Esophagus muscularis mucosa (tissue), 4 donors: ENCODE results near the gene CCND2. TPM values are rescaled to one million over a fixed set of nuclear protein-coding genes. Genes with fewer than 3 reads are reported as not detected.
A peak's percentile ranks its signal among the peaks of the same experiment; 100 is the strongest.

ENCODE experiments used
- DNase-seq: peaks from one replicate; pipeline ENCODE4 v3.0.0-alpha.2; 2017; ENCODE audit errors: extremely low spot score
- H3K27ac ChIP-seq, 4 donors: fragments of 200-600 bp; sonication (generic); replicated peaks in 1 of 4; 1 replicate in 3 of 4; 2 replicates in 1 of 4; pipeline ENCODE4 v1.5.1; 2016 to 2019; ENCODE audit warnings: mild to moderate bottlenecking in 1 of 4
- H3K27me3 ChIP-seq, 4 donors: fragments of 200-600 bp; sonication (generic); one replicate each; pipeline versions ENCODE4 v1.5.1 to v1.6.0; 2016 to 2019
- H3K36me3 ChIP-seq, 4 donors: fragments of 200-600 bp; sonication (generic); one replicate each; pipeline ENCODE4 v1.5.1; 2016 to 2019
- H3K4me1 ChIP-seq, 4 donors: fragments of 200-600 bp; sonication (generic); one replicate each; pipeline ENCODE4 v1.5.1; 2016 to 2019
- H3K4me3 ChIP-seq, 4 donors: fragments of 200-600 bp; sonication (generic); 1 replicate in 2 of 4; 2 replicates in 2 of 4; pipeline ENCODE4 v1.5.1; 2016 to 2019; ENCODE audit warnings: mild to moderate bottlenecking in 4 of 4, moderate library complexity in 1 of 4
- H3K9me3 ChIP-seq, 4 donors: fragments of 200-600 bp; sonication (generic); 1 replicate in 3 of 4; 2 replicates in 1 of 4; pipeline ENCODE4 v1.5.1; 2016 to 2019
- EP300 ChIP-seq: sonication (generic); formaldehyde crosslinking; IDR thresholded peaks from one replicate; pipeline ENCODE4 v1.6.1; 2017; ENCODE audit warnings: antibody characterized with exemption
- POLR2A ChIP-seq: fragments of 450-650 bp; IDR thresholded peaks from one replicate; pipeline ENCODE4 v1.6.1; 2017; ENCODE audit warnings: antibody characterized with exemption, moderate library complexity, mild to moderate bottlenecking, low read depth
- POLR2AphosphoS5 ChIP-seq, 2 donors: sonication (generic); formaldehyde crosslinking; IDR thresholded peaks; one replicate each; pipeline ENCODE4 v1.6.1; 2017; ENCODE audit warnings: antibody characterized with exemption in 2 of 2
- WGBS: methylation state at CpG from one replicate; pipeline ENCODE4 v1.1.5; 2018; 5-methylcytosine and 5-hydroxymethylcytosine counted together
- intact Hi-C: fragments of 100-400 bp; cut with DNase I; formaldehyde crosslinking; loops from one replicate; pipeline ENCODE4 v1.15.1; 2023
- total RNA-seq, 4 donors: library from RNA; depleted of rRNA; stranded (reverse); fragments of >200 nt; gene quantifications; one replicate each; pipeline versions ENCODE4 v1.1.0 to v1.2.1, GENCODE V29; 2016
- TF ChIP-seq, protein P1 (sequence below), 3 experiments: fragments of 200-600 bp in 2 of 3; fragments of 450-650 bp in 1 of 3; sonication (generic) in 2 of 3; IDR thresholded peaks; one replicate each; pipeline ENCODE4 v1.5.1; 2017 to 2019; ENCODE audit warnings: antibody characterized with exemption in 3 of 3, mild to moderate bottlenecking in 2 of 3, moderate library complexity in 1 of 3

Gene CCND2
- total RNA-seq, 4 donors from 2014 or later = 101 to 122 (median 111) TPM

DNA sequence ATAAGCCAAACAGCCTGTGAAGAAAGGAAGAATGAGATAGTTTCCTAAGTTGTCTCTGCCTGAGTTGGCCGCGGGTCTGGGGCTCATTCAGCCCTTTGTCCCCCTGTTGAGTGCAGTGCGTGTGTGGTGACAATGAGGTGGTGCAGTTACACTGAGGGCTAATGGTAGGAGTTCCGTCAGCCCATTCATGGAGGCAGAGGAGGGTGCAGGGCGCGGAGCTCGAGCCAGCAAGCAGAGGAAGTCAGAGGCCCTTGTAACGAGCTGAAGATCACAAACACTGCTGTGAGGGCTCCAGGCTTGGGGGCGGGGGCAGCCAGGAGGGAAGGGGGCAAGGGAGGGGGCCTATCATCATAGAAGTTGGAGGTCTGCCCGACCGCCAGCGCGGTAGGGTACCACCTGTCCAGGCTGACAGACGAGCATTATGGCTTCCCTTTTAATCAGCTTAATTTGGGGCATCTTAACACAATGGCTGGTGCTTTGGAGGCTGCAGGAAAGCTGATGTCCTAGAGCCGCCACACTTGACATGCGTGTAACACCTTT lies 20.5 kb downstream of the CCND2 start:
- Histone ChIP-seq H3K36me3 (peaks cover 10 to 64% (median 23%) of the 10 kb centered on the region in 4 donors), H3K4me3 (no peak overlapping the region), H3K9me3 (no peaks in the 10 kb centered on the region), H3K27me3 (no peaks in the 10 kb centered on the region), H3K27ac (peak overlapping the region; percentile 36 to 60 (median 46)), H3K4me1 (peaks cover 49 to 76% (median 59%) of the 10 kb centered on the region in 4 donors)
- 62% methylated on average over 15 of the region's 16 CpGs for WGBS
- intact Hi-C loops = no loop called here
- TF ChIP-seq, protein P1, sequence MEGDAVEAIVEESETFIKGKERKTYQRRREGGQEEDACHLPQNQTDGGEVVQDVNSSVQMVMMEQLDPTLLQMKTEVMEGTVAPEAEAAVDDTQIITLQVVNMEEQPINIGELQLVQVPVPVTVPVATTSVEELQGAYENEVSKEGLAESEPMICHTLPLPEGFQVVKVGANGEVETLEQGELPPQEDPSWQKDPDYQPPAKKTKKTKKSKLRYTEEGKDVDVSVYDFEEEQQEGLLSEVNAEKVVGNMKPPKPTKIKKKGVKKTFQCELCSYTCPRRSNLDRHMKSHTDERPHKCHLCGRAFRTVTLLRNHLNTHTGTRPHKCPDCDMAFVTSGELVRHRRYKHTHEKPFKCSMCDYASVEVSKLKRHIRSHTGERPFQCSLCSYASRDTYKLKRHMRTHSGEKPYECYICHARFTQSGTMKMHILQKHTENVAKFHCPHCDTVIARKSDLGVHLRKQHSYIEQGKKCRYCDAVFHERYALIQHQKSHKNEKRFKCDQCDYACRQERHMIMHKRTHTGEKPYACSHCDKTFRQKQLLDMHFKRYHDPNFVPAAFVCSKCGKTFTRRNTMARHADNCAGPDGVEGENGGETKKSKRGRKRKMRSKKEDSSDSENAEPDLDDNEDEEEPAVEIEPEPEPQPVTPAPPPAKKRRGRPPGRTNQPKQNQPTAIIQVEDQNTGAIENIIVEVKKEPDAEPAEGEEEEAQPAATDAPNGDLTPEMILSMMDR (IDR thresholded peaks at IDR 0.05) = no peak
- no peak for DNase-seq

DNA sequence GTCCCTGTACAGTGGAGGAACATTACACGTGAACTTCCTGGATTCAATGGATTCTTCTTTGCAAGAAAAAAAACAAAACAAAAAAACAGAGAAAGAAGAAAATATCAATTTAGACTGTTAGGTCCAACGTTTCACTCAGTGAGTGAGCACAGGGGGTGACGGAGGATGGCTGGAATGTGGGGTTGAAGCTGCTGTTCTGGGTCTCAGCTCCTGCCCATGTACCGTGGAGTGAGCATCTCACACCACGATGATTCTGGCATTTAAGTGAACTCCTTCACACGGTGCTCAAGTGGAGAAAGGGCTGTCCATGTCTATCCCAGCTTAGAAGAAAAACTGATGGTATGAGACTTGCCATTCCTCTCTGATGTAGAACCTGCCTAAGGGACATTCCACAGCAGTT lies 23.2 kb downstream of the CCND2 start:
- intact Hi-C loops = no loop called here
- peaks cover 38 to 55% (median 41%) of the 10 kb centered on the region in 4 donors for H3K4me1 ChIP-seq
- H3K9me3 ChIP-seq = no peaks in the 10 kb centered on the region
- WGBS = 57% methylated on average over 6 of the region's 6 CpGs
- no peaks in the 10 kb centered on the region for H3K27me3 ChIP-seq
- peak overlapping the region in 1 of 4 donors; percentile 10 for H3K27ac ChIP-seq
- H3K4me3 ChIP-seq = no peak overlapping the region
- DNase-seq = no peak
- no peak for TF ChIP-seq POLR2A
- TF ChIP-seq EP300 = no peak
- TF ChIP-seq POLR2AphosphoS5 (IDR thresholded peaks at IDR 0.05) = no peak
- TF ChIP-seq, protein P1 (IDR thresholded peaks at IDR 0.05) = no peak
- H3K36me3 ChIP-seq = peaks cover 14 to 61% (median 19%) of the 10 kb centered on the region in 4 donors

DNA sequence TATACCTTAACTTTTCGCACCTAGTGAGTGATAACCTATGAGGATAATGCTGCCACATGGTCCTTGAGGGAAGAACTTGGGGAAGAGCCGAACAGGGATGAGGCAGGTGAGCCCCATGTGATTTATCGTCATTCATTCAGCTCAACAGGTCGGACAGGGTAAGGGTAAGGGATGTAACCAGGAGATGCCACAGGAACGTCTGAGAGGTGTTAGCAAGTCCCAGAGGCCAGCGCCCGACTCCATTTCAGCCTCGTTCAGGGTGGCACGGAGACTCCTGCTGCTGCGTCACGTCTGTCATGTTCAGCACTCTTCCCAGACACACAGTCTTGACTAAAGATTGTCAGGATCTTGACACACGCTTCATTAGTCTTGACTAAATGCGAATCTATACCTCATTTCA lies 24.1 kb downstream of the CCND2 start:
- TF ChIP-seq, protein P1 (IDR thresholded peaks at IDR 0.05) = no peak
- no peak for TF ChIP-seq POLR2AphosphoS5 (IDR thresholded peaks at IDR 0.05)
- TF ChIP-seq EP300 = no peak
- TF ChIP-seq POLR2A = no peak

DNA sequence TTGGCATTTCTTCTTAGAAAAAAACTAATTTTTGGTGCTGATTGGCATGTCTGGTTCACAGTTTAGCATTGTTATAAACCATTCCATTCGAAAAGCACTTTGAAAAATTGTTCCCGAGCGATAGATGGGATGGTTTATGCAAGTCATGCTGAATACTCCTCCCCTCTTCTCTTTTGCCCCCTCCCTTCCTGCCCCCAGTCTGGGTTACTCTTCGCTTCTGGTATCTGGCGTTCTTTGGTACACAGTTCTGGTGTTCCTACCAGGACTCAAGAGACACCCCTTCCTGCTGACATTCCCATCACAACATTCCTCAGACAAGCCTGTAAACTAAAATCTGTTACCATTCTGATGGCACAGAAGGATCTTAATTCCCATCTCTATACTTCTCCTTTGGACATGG lies 27.3 kb downstream of the CCND2 start:
- Histone ChIP-seq H3K4me3 (no peak overlapping the region), H3K27me3 (no peaks in the 10 kb centered on the region), H3K9me3 (no peaks in the 10 kb centered on the region), H3K4me1 (peaks cover 29 to 49% (median 38%) of the 10 kb centered on the region in 4 donors), H3K27ac (peak overlapping the region in 2 of 4 donors; percentile 16 to 18), H3K36me3 (peaks cover 14 to 81% (median 28%) of the 10 kb centered on the region in 4 donors)
- DNase-seq = no peak
- TF ChIP-seq POLR2AphosphoS5 (IDR thresholded peaks at IDR 0.05) (no peak), POLR2A (no peak), EP300 (no peak)
- TF ChIP-seq, protein P1 (IDR thresholded peaks at IDR 0.05) = no peak
- intact Hi-C loops = no loop called here
- 75% methylated on average over 5 of the region's 5 CpGs for WGBS

More for the DNA sequence above, 24.1 kb downstream of the CCND2 start:
- Histone ChIP-seq H3K27ac (no peak overlapping the region), H3K36me3 (peaks cover 14 to 69% (median 27%) of the 10 kb centered on the region in 4 donors), H3K27me3 (no peaks in the 10 kb centered on the region), H3K4me3 (no peak overlapping the region), H3K9me3 (no peaks in the 10 kb centered on the region), H3K4me1 (peaks cover 34 to 55% (median 38%) of the 10 kb centered on the region in 4 donors)
- WGBS = 88% methylated on average over 13 of the region's 13 CpGs
- intact Hi-C loops = no loop called here
- DNase-seq = no peak

DNA sequence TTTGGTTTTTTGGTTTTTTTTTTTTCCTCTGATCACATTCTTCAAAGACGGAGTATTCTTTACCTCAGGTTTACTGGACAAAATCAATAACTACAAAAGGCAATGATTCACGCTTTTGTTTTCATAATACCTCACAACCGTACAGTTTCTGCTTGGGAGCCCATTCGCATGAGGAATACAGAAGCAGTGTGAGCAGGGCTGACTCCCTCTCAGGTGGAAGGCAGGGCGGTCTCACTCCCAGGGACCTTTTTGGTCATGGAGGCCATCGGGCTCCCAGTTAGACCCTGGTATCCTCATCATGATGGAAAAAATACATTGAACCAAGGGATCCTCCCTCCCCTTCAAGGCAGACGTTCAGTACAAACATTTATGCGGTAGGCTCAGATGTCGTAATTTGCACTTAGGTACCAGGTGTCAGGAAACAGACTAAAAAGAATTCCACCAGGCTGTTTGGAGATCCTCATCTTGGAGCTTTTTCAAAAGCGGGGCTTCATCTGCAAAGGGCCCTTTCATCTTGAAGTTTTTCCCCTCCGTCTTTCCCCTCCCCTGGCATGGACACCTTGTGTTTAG lies 28.5 kb downstream of the CCND2 start:
- TF ChIP-seq, protein P1 (IDR thresholded peaks at IDR 0.05) = no peak
- TF ChIP-seq POLR2AphosphoS5 (IDR thresholded peaks at IDR 0.05) (no peak), EP300 (no peak), POLR2A (no peak)
- intact Hi-C loops = no loop called here
- H3K4me1 ChIP-seq = peaks cover 28 to 39% (median 38%) of the 10 kb centered on the region in 4 donors
- H3K4me3 ChIP-seq = no peak overlapping the region
- H3K27ac ChIP-seq = peak overlapping the region in 1 of 4 donors; percentile 20
- peaks cover 14 to 73% (median 29%) of the 10 kb centered on the region in 4 donors for H3K36me3 ChIP-seq
- WGBS = 86% methylated on average over 10 of the region's 11 CpGs
- DNase-seq = no peak
- no peaks in the 10 kb centered on the region for H3K27me3 ChIP-seq
- H3K9me3 ChIP-seq = no peaks in the 10 kb centered on the region
